ENCODE results near the gene BRAT1.

The BRAT1 gene

DNA sequence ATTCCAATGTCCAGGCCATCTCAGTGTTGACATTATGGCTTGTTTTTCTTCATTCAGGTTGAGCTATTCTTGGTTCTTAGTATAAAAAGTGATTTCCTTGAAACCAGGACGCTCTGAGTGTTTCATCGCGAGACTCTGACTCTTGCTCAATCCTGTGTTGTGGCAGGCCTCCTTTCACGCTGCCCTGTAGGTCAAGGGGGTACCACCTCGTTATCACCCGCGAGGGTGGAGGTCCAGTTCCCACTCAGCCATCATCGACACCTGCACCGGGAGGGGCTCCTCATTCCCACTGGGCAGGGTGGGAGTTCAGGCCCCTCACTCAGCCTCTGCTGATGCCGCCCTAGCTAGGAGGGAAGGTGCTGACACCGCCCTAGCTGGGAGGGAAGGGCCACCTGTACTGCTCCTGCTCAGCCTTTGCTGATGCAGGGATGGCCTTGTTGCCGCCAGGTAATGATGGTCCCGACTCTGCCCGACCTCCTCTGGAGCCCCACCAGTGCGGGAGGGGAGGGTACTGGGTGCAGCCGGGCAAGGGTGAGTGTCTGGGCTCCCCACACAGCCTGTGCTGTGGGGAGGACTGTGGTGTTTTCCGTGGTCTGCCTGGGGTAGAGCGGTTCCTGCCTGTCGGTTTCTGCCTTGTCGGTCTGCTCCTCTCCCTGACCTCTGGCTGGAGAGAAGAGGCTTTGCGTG lies 19.9 kb upstream of the BRAT1 start:
- TF ChIP-seq, protein P1, sequence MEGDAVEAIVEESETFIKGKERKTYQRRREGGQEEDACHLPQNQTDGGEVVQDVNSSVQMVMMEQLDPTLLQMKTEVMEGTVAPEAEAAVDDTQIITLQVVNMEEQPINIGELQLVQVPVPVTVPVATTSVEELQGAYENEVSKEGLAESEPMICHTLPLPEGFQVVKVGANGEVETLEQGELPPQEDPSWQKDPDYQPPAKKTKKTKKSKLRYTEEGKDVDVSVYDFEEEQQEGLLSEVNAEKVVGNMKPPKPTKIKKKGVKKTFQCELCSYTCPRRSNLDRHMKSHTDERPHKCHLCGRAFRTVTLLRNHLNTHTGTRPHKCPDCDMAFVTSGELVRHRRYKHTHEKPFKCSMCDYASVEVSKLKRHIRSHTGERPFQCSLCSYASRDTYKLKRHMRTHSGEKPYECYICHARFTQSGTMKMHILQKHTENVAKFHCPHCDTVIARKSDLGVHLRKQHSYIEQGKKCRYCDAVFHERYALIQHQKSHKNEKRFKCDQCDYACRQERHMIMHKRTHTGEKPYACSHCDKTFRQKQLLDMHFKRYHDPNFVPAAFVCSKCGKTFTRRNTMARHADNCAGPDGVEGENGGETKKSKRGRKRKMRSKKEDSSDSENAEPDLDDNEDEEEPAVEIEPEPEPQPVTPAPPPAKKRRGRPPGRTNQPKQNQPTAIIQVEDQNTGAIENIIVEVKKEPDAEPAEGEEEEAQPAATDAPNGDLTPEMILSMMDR (IDR thresholded peaks at IDR 0.05; ENCODE audit: insufficient read depth, low read depth, low read length, missing control alignments), result no peak
- H3K4me3 ChIP-seq (ENCODE audit: low read depth, low read length), result no peak overlapping the region
- DNase-seq (ENCODE audit: low read depth), result no peak

DNA sequence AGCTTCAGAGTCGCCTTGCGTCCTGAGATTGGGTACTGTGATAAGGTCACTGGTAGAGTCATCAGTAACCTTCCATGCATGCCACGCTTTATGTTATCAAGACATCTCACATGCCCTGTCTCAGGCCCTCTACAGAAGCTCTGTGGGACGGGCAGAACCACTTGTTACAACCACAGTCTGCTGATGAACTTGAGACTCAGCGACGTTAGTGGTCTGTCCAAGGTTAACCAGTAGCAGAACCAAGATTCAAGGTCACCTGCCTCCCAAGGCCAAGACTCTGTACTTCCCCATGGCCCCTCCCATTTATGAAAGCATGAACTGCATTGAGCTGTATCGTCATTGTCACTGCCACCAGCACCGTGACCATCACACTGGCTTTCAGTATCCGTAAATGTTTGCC lies 18.4 kb upstream of the BRAT1 start:
- no peak for DNase-seq (ENCODE audit: low read depth)
- H3K4me3 ChIP-seq (ENCODE audit: low read depth, low read length), result no peak overlapping the region
- TF ChIP-seq, protein P1 (IDR thresholded peaks at IDR 0.05; ENCODE audit: insufficient read depth, low read depth, low read length, missing control alignments), result no peak

DNA sequence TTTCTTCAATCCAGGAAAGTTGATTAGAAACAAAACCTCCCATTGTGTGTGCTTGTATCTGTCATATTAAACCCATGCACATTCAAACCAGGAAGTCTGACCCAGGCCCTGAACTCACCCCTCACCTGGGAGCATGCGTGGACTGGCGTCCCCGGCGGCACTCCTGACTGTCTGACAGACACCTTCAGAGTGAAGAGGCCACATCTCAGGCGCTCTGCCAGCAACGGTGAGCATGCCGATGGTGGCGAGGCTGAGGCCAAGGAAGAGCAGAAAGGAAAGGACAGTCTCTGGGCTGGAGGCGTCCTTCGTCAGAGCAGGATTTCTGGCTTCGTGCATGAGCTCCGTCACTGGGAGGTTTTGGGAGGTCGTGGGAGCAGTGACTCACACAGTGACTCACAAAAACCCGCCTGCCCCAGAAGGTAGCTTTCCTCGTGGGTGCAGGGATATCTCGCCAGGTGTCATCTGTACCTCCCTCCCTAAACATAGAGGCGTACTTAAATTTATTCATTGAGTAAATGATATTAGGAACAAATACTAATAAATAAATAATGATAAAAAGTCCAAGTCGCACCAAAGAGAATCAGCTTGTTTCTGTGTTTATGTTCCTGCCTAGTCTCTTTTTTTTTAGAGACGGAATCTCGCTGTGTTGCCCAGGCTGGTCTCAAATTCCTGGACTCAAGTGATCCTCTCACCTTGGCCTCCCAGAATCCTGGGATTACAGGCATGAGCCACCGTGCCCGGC lies 16.9 kb upstream of the BRAT1 start:
- TF ChIP-seq, protein P1 (IDR thresholded peaks at IDR 0.05; ENCODE audit: insufficient read depth, low read depth, low read length, missing control alignments), result no peak
- no peak for DNase-seq (ENCODE audit: low read depth)
- H3K4me3 ChIP-seq (ENCODE audit: low read depth, low read length), result no peak overlapping the region

DNA sequence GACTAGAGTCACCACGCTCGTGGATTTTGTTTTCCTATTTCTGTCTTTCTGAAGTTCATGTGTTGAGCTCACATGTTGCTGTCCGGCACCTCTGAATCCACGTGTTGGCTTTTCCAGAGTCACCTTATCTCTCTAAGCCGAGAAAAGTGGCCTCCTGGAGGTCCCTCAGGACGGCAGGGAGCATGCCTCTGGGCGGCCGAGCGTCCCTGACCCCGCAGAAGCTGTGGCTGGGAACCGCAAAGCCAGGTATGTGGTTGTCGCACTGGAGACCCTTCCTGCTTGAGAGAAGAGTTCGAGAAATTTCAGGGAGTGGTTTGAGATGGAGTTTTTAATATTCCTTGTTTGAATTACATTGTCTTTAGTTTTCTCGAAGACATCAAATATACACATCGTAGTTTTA lies 16.1 kb upstream of the BRAT1 start:
- TF ChIP-seq, protein P1 (IDR thresholded peaks at IDR 0.05; ENCODE audit: insufficient read depth, low read depth, low read length, missing control alignments), result no peak
- H3K4me3 ChIP-seq (ENCODE audit: low read depth, low read length), result no peak overlapping the region
- no peak for DNase-seq (ENCODE audit: low read depth)

DNA sequence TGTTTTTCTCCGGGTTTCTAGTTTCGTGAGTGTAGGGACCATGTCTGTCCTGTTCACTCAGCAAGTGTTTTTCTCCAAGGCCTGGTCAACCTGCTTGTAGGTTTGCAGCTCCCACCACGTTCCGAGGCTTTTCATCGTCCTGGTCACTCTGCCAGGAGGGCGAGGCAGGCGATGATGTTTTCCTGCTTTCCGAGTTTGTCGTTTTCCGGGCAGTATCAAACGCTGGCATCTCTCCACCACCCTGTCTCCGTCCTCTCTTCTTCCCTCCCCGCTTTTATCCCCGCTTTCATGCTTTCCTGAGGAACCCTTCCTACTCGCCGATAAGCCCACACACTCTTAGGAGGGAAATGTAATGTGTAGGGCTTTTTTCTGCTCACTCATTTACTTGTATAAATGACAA lies 14.7 kb upstream of the BRAT1 start:
- TF ChIP-seq, protein P1 (IDR thresholded peaks at IDR 0.05; ENCODE audit: insufficient read depth, low read depth, low read length, missing control alignments), result no peak
- no peak overlapping the region for H3K4me3 ChIP-seq (ENCODE audit: low read depth, low read length)

DNA sequence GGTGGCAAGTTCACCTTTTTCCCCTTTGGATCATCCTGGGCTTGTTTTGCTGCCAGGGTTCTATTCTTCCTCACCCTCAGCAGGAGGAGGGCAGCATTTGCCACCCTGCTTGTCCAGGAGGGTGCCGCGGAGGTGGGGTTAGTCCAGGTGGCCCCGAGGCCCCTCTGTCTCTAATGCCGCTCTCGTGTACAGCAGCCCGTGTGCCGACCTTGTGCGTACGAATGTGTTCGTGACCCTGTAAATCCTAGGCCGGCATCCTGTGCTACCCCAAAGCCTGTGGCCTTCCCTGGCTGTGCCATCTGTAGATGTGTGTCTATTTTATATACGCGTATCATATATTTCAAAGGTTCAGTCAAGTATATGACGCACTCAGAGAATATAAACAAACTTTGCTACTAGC lies 14.1 kb upstream of the BRAT1 start:
- no peak overlapping the region for H3K4me3 ChIP-seq (ENCODE audit: low read depth, low read length)
- no peak for DNase-seq (ENCODE audit: low read depth)
- TF ChIP-seq, protein P1 (IDR thresholded peaks at IDR 0.05; ENCODE audit: insufficient read depth, low read depth, low read length, missing control alignments), result no peak

More for the DNA sequence above, 14.7 kb upstream of the BRAT1 start:
- DNase-seq (ENCODE audit: low read depth), result no peak

Measured in GM12865 (cell line).